Gastrocnemius medialis (tissue), 4 donors: ENCODE results near the gene SWI5.

Experiments
- CTCF ChIP-seq, 5 experiments: fragments of 450-650 bp in 3 of 5; fragments of 200-600 bp in 2 of 5; sonication (generic) in 2 of 5; IDR thresholded peaks in 4 of 5; conservative IDR thresholded peaks in 1 of 5; 1 replicate in 4 of 5; 2 replicates in 1 of 5; pipeline ENCODE4 v1.5.1; 2016 to 2019; ENCODE audit warnings: antibody characterized with exemption in 5 of 5, mild to moderate bottlenecking in 3 of 5, moderate library complexity in 3 of 5
- POLR2A ChIP-seq, 2 donors: fragments of 450-650 bp; IDR thresholded peaks; one replicate each; pipeline ENCODE4 v1.6.1; 2017; ENCODE audit warnings: antibody characterized with exemption in 2 of 2, mild to moderate bottlenecking in 2 of 2, moderate library complexity in 2 of 2

GRCh38 chr9:128297221-128297773, 21.2 kb downstream of the SWI5 start:
- TF ChIP-seq CTCF (IDR thresholded peaks at IDR 0.05 in 4 of 5, conservative IDR thresholded peaks at IDR 0.05 in 1 of 5) (no peak), POLR2A (IDR thresholded peaks at IDR 0.05) (no peak)
